ACC112 (cell line): ENCODE results near the gene ZNF20.

ENCODE experiments used
- H2AFZ ChIP-seq: fragments of 200-600 bp; sonication (generic); one replicate; pipeline ENCODE4 v1.6.0; 2017; ENCODE audit warnings: antibody characterized with exemption, low read length; ENCODE audit not compliant: unreplicated experiment
- H3K27ac ChIP-seq: fragments of 200-600 bp; sonication (generic); 2 replicates; pipeline ENCODE4 v1.5.1; 2014; ENCODE audit warnings: low read depth, mild to moderate bottlenecking, antibody characterized with exemption, low read length, moderate library complexity
- H3K27me3 ChIP-seq: fragments of 200-600 bp; sonication (generic); 2 replicates; pipeline ENCODE4 v1.6.1; 2014; ENCODE audit warnings: mild to moderate bottlenecking, antibody characterized with exemption, low read length, moderate library complexity, mixed read lengths; ENCODE audit not compliant: insufficient read depth
- H3K36me3 ChIP-seq: fragments of 200-600 bp; sonication (generic); 2 replicates; pipeline ENCODE4 v1.6.1; 2016; ENCODE audit warnings: mild to moderate bottlenecking, antibody characterized with exemption, low read length, moderate library complexity, mixed read lengths; ENCODE audit not compliant: insufficient read depth
- H3K4me1 ChIP-seq: fragments of 200-600 bp; sonication (generic); one replicate; pipeline ENCODE4 v1.6.1; 2016; ENCODE audit warnings: low read length, mixed read lengths; ENCODE audit not compliant: insufficient read depth, unreplicated experiment, control insufficient read depth
- H3K4me3 ChIP-seq: fragments of 200-600 bp; sonication (generic); 2 replicates; pipeline ENCODE4 v1.5.1; 2014; ENCODE audit warnings: mild to moderate bottlenecking, low read depth, low read length
- H3K79me2 ChIP-seq: fragments of 200-600 bp; sonication (generic); one replicate; pipeline ENCODE4 v1.6.0; 2016; ENCODE audit warnings: low read length; ENCODE audit not compliant: control insufficient read depth, unreplicated experiment, insufficient read depth

The ZNF20 gene

GRCh38 chr19:12155324-12155860 is 15.2 kb upstream of the ZNF20 start:
- H2AFZ ChIP-seq = no peak overlapping the region
- peaks cover 19% of the 10 kb centered on the region for H3K36me3 ChIP-seq
- no peaks in the 10 kb centered on the region for H3K27me3 ChIP-seq
- peaks cover 47% of the 10 kb centered on the region for H3K79me2 ChIP-seq
- peak overlapping the region; percentile 97 for H3K4me3 ChIP-seq
- H3K27ac ChIP-seq = no peak overlapping the region
- no peaks in the 10 kb centered on the region for H3K4me1 ChIP-seq

GRCh38 chr19:12145348-12145747 is 5.2 kb upstream of the ZNF20 start:
- Histone ChIP-seq H2AFZ (no peak overlapping the region), H3K36me3 (peaks cover 32% of the 10 kb centered on the region)

DNA sequence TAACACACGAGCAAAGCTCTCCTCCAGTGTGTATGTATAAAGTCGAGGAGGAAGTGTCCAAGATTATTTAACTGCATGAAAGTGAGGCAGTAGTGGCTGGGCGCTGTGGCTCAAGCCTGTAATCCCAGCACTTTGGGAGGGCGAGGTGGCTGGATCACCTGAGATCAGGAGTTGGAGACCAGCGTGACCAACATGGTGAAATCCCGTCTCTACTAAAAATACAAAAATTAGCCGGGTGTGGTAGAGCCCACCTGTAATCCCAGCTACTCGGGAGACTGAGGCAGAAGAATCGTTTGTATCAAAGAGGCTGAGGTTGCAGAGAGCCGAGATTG is 1.2 kb upstream of the ZNF20 start:
- H3K27ac ChIP-seq = no peak overlapping the region
- no peak overlapping the region for H3K4me3 ChIP-seq

More at GRCh38 chr19:12145348-12145747, 5.2 kb upstream of the ZNF20 start:
- Histone ChIP-seq H3K27ac (no peak overlapping the region), H3K4me1 (peaks cover 5% of the 10 kb centered on the region), H3K79me2 (peaks cover 4% of the 10 kb centered on the region), H3K27me3 (no peaks in the 10 kb centered on the region), H3K4me3 (no peak overlapping the region)

DNA sequence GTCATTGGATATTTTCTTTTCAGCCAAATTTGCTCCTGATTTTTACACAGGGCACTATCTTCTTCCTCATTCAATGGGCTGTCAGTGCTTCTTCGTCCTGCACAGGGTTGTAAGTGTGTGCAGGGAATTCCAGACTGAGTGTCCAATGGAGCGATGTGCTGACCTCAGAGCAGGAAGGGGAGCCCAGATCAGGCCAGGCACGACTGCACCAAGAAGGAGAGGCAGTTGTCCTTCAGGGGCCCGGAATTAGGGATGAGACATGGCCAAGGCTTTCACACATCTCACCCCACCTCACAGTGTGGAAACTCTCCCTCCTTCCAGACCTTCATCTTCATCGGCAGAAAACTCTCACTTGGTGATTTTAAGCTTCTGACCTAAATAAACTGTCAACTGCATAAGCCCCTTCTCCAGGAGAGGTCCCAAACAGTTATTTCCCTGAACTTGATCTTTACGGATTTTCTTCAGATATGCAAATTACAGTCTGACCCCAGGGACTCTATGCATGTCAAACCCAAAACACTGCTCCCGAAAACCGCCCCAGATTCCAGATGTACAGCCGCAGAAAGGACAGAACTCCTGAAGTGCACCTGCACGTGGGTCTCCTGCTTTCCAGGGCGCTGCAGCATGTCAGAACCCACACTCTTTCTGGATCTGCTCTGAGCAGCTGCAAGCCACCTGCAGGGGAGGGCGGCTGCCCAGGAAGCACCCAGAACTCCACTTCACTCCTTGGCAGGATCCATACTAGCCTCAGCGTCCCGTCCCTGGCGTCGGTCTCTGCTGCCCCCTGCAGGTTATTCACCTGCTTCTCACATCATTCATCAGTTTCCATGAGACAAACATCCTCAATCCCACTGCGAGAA is 625 bp upstream of the ZNF20 start:
- Histone ChIP-seq H3K4me3 (peak overlapping the region; percentile 85), H3K36me3 (peaks cover 20% of the 10 kb centered on the region), H3K27me3 (no peaks in the 10 kb centered on the region), H3K79me2 (peaks cover 14% of the 10 kb centered on the region), H3K27ac (no peak overlapping the region), H2AFZ (no peak overlapping the region), H3K4me1 (peaks cover 5% of the 10 kb centered on the region)

More for the DNA sequence above, 1.2 kb upstream of the ZNF20 start:
- peaks cover 14% of the 10 kb centered on the region for H3K79me2 ChIP-seq
- no peak overlapping the region for H2AFZ ChIP-seq
- H3K4me1 ChIP-seq = peaks cover 5% of the 10 kb centered on the region
- H3K27me3 ChIP-seq = no peaks in the 10 kb centered on the region
- H3K36me3 ChIP-seq = peaks cover 24% of the 10 kb centered on the region

- H2AFZ ChIP-seq = no peak overlapping the region
- H3K27ac ChIP-seq = no peak overlapping the region
- no peaks in the 10 kb centered on the region for H3K27me3 ChIP-seq
- peak overlapping the region; percentile 85 for H3K4me3 ChIP-seq
- peaks cover 14% of the 10 kb centered on the region for H3K79me2 ChIP-seq
- H3K4me1 ChIP-seq = peaks cover 5% of the 10 kb centered on the region
- H3K36me3 ChIP-seq = peaks cover 23% of the 10 kb centered on the region
These were observed 881 bp downstream of the ZNF20 start for GRCh38 chr19:12139269-12139668.

- Histone ChIP-seq H3K27me3 (no peaks in the 10 kb centered on the region), H3K4me3 (no peak overlapping the region), H3K36me3 (peaks cover 42% of the 10 kb centered on the region), H3K79me2 (peaks cover 14% of the 10 kb centered on the region), H3K27ac (no peak overlapping the region), H2AFZ (no peak overlapping the region), H3K4me1 (peaks cover 5% of the 10 kb centered on the region)
These were observed 2.8 kb downstream of the ZNF20 start for GRCh38 chr19:12137221-12137940.

- no peaks in the 10 kb centered on the region for H3K4me1 ChIP-seq
- no peak overlapping the region for H3K4me3 ChIP-seq
- no peak overlapping the region for H2AFZ ChIP-seq
- H3K27ac ChIP-seq = no peak overlapping the region
- H3K79me2 ChIP-seq = peaks cover 9% of the 10 kb centered on the region
- no peaks in the 10 kb centered on the region for H3K27me3 ChIP-seq
- H3K36me3 ChIP-seq = peaks cover 57% of the 10 kb centered on the region
These were observed 7.1 kb downstream of the ZNF20 start for GRCh38 chr19:12133069-12133468.

- Histone ChIP-seq H3K4me1 (no peaks in the 10 kb centered on the region), H3K4me3 (no peak overlapping the region), H3K27me3 (no peaks in the 10 kb centered on the region), H3K27ac (no peak overlapping the region), H2AFZ (no peak overlapping the region), H3K36me3 (peaks cover 9% of the 10 kb centered on the region; the same call in 1 of the 2 replicates), H3K79me2 (no peaks in the 10 kb centered on the region)
These were observed 13.4 kb downstream of the ZNF20 start for GRCh38 chr19:12126707-12127106.

DNA sequence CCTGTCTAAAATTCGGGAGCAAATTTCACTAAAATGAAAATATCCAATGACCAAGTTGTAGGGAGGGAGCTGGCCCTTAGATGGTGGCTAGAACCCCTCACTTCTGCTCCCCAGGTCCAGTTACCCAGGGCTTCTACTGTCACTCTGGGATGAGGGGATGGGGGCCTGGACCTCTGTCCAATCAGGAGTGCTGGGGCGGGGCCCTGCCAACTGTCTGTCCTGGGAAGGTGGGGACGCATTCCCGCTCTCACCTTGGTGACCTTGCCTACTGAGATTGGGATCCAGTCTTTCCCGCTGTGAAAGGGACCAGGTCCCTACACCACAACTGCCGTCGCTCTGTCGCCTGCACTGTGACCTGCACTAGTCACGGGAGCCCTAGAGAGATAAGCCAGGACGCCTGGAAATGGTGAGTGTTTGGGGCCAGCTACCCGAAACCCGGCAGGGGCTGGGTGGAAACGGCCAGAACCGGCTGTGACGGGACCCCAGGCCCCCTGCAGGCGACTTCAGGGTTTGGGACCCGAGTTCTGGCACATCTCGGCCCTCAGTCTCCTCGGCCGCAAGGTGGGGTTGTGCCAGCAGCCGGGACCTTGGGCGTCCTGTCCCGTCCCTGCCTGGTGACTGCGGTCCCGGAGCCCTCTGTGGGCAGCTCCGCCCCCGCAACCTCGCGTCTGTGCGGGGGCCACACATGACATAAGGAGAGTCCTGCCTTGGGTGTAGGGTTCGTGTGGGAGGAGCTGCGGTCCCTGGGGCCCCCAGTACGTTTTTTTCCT is 22.8 kb downstream of the ZNF20 start:
- no peaks in the 10 kb centered on the region for H3K79me2 ChIP-seq
- H3K4me1 ChIP-seq = no peaks in the 10 kb centered on the region
- no peak overlapping the region for H3K27ac ChIP-seq
- H2AFZ ChIP-seq = no peak overlapping the region
- H3K36me3 ChIP-seq = peaks cover 12% of the 10 kb centered on the region
- no peak overlapping the region for H3K4me3 ChIP-seq
- no peaks in the 10 kb centered on the region for H3K27me3 ChIP-seq

- H3K4me3 ChIP-seq = no peak overlapping the region
- no peaks in the 10 kb centered on the region for H3K4me1 ChIP-seq
- no peak overlapping the region for H2AFZ ChIP-seq
- peaks cover 45% of the 10 kb centered on the region for H3K36me3 ChIP-seq
- H3K27me3 ChIP-seq = no peaks in the 10 kb centered on the region
- no peak overlapping the region for H3K27ac ChIP-seq
- no peaks in the 10 kb centered on the region for H3K79me2 ChIP-seq
These were observed 27.0 kb downstream of the ZNF20 start for GRCh38 chr19:12113121-12113520.
